PC-3 (cell line): ENCODE results near the gene FAM107A. TPM values are rescaled to one million over a fixed set of nuclear protein-coding genes. Genes with fewer than 3 reads are reported as not detected.

Experiments
- ATAC-seq: fragments of 200-7000 bp; cut with Tn5 transposase; 2 replicates; pipeline ENCODE4 v1.9.1; 2020; ENCODE audit warnings: mild to moderate bottlenecking, moderate library complexity
- BruUV-seq: library from RNA; stranded (reverse); fragments of 400-500 nt; replicated peaks from 2 replicates; lab custom pipeline; 2021; lab: Mats Ljungman, UMichigan
- CTCF ChIA-PET: fragments of 300-600 bp; sonication (Branson Sonifier 250); formaldehyde crosslinking; loops from one replicate; lab custom pipeline; 2022; ENCODE audit warnings: antibody characterized with exemption; lab: Charles Lee
- POLR2A ChIA-PET: fragments of 300-600 bp; sonication (Branson Sonifier 250); formaldehyde crosslinking; loops from one replicate; lab custom pipeline; 2022; ENCODE audit warnings: antibody characterized with exemption; ENCODE audit not compliant: unreplicated experiment; lab: Charles Lee
- DNase-seq: peaks from one replicate; pipeline ENCODE4 v3.0.0-alpha.2; 2015
- H2AFZ ChIP-seq: fragments of 300-600 bp; sonication (generic); 2 replicates; pipeline ENCODE4 v1.6.0; 2016; ENCODE audit warnings: antibody characterized with exemption, low read length
- H3F3A ChIP-seq: fragments of 300-600 bp; sonication (generic); one replicate; pipeline ENCODE4 v1.6.0; 2017; ENCODE audit warnings: antibody characterized with exemption, low read length, control low read depth, mild to moderate bottlenecking; ENCODE audit not compliant: unreplicated experiment
- H3K27ac ChIP-seq: fragments of 300-600 bp; sonication (generic); 2 replicates; pipeline ENCODE4 v1.5.1; 2016; ENCODE audit warnings: mild to moderate bottlenecking, low read length
- H3K27me3 ChIP-seq: fragments of 300-600 bp; sonication (generic); 2 replicates; pipeline ENCODE4 v1.6.1; 2016; ENCODE audit warnings: low read length, mixed read lengths
- H3K36me3 ChIP-seq: fragments of 300-600 bp; sonication (generic); 2 replicates; pipeline ENCODE4 v1.6.1; 2016; ENCODE audit warnings: low read depth, mixed run types, low read length, mixed read lengths
- H3K4me1 ChIP-seq: fragments of 300-600 bp; sonication (generic); 2 replicates; pipeline ENCODE4 v1.5.1; 2016; ENCODE audit warnings: low read length; ENCODE audit not compliant: insufficient read depth
- H3K4me2 ChIP-seq: fragments of 300-600 bp; sonication (generic); 2 replicates; pipeline ENCODE4 v1.6.0; 2016; ENCODE audit warnings: low read length
- H3K4me3 ChIP-seq: fragments of 300-600 bp; sonication (generic); 2 replicates; pipeline ENCODE4 v1.5.1; 2016; ENCODE audit warnings: mild to moderate bottlenecking, low read length, mixed read lengths
- H3K79me2 ChIP-seq: fragments of 300-600 bp; sonication (generic); 2 replicates; pipeline ENCODE4 v1.6.1; 2017; ENCODE audit warnings: low read length, mixed read lengths
- H3K9ac ChIP-seq: fragments of 300-600 bp; sonication (generic); 2 replicates; pipeline ENCODE4 v1.6.0; 2016; ENCODE audit warnings: mild to moderate bottlenecking, low read length
- H3K9me2 ChIP-seq: fragments of 300-600 bp; sonication (generic); replicated peaks from 2 replicates; pipeline ENCODE4 v1.6.1; 2016; ENCODE audit warnings: mixed run types, low read length, mixed read lengths
- H3K9me3 ChIP-seq: fragments of 300-600 bp; sonication (generic); 2 replicates; pipeline ENCODE4 v1.6.1; 2016; ENCODE audit warnings: low read length, mixed read lengths
- H4K20me1 ChIP-seq: fragments of 300-600 bp; sonication (generic); 2 replicates; pipeline ENCODE4 v1.6.1; 2016; ENCODE audit warnings: low read length, mixed read lengths
- CTCF ChIP-seq: fragments of 300-600 bp; sonication (generic); conservative IDR thresholded peaks from 2 replicates; pipeline ENCODE4 v1.5.1; 2017; ENCODE audit warnings: antibody characterized with exemption, low read depth, mild to moderate bottlenecking, low read length
- EZH2 ChIP-seq: fragments of 300-600 bp; sonication (generic); IDR thresholded peaks from one replicate; pipeline ENCODE4 v1.6.1; 2017; ENCODE audit warnings: antibody characterized with exemption, mild to moderate bottlenecking, low read length; ENCODE audit not compliant: unreplicated experiment
- EZH2phosphoT487 ChIP-seq: fragments of 300-600 bp; sonication (generic); IDR thresholded peaks from 2 replicates; pipeline ENCODE4 v1.6.1; 2018; ENCODE audit warnings: mild to moderate bottlenecking, antibody characterized with exemption, low read length, borderline replicate concordance
- intact Hi-C: fragments of 100-400 bp; cut with micrococcal nuclease; formaldehyde crosslinking; loops from 2 replicates; pipeline ENCODE4 v1.9.0; 2023
- total RNA-seq: library from RNA; depleted of rRNA; stranded (reverse); fragments of >200 nt; gene quantifications from 2 replicates; pipeline ENCODE4 v1.2.3, GENCODE V29; 2014

FAM107A gene
- total RNA-seq, 1 experiment from 2014 or later: 0.07 TPM

DNA sequence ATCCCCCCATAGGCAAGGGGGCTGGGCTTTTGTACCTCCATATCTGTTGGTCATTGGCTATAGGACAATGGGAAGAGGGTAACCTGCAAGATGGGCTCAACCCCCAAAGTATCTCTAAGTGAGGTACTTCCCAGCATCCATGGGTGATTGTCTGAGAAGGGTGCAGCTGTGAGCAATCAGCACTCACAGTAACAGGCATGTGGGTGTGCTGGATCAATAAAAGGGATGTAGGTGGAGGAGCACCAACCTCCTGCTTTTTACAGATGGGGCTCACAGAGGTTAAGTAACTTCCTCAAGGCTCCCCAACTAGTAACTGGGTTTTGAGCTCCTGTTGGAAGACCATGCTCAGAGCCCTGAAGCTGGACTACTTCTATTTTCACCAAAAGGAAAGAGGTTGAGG is 26.4 kb upstream of the FAM107A start:
- Histone ChIP-seq H4K20me1 (no peaks in the 10 kb centered on the region), H3K4me2 (no peak overlapping the region), H3K9me2 (no peaks in the 10 kb centered on the region), H3K9me3 (no peaks in the 10 kb centered on the region), H3K36me3 (no peaks in the 10 kb centered on the region), H2AFZ (no peak overlapping the region), H3F3A (no peaks in the 10 kb centered on the region), H3K4me3 (no peak overlapping the region), H3K4me1 (peaks cover 17% of the 10 kb centered on the region), H3K9ac (no peak overlapping the region), H3K27ac (no peak overlapping the region), H3K79me2 (no peaks in the 10 kb centered on the region), H3K27me3 (no peaks in the 10 kb centered on the region)
- ATAC-seq (no peak), DNase-seq (no peak)
- ChIA-PET CTCF (no interaction called here), POLR2A (no interaction called here)
- TF ChIP-seq EZH2phosphoT487 (no peak), EZH2 (no peak), CTCF (no peak)
- intact Hi-C loops: no loop called here
- no TSS peak for BruUV-seq

DNA sequence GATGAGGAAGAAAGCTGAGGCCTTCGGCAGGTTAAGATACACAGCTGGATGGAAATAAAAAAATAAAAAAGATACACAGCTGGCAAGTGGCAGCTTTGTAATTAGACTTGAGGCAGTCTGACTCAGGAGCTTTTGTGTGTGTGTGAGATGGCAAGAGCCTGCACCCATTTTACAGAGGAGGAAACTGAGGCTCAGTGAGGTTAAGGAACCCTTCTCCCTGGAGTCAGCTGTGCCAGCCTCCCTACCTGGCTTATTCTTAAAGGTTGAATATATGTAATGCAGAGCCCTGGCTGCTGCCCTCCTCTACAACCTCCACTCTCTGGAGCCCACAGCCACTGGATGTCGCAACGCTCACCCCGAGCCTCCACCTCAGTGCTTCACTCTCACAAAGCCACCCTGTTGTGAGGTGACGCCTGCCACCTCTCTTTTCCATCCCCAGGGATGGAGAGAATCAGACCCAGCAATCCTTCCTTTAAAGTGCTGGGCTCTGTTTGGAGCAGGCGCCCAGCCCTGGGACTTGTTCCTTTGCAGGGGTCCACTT is 20.6 kb upstream of the FAM107A start:
- intact Hi-C loops: no loop called here
- Histone ChIP-seq H3K27me3 (no peaks in the 10 kb centered on the region), H3K79me2 (no peaks in the 10 kb centered on the region), H4K20me1 (no peaks in the 10 kb centered on the region), H3K9me3 (no peaks in the 10 kb centered on the region), H3K4me1 (no peaks in the 10 kb centered on the region), H3F3A (no peaks in the 10 kb centered on the region), H3K27ac (no peak overlapping the region), H2AFZ (no peak overlapping the region), H3K9ac (no peak overlapping the region), H3K4me3 (no peak overlapping the region), H3K9me2 (no peaks in the 10 kb centered on the region), H3K36me3 (no peaks in the 10 kb centered on the region), H3K4me2 (no peak overlapping the region)
- ChIA-PET POLR2A (no interaction called here), CTCF (no interaction called here)
- ATAC-seq (no peak), DNase-seq (no peak)
- TF ChIP-seq CTCF (no peak), EZH2phosphoT487 (no peak), EZH2 (no peak)
- no TSS peak for BruUV-seq

DNA sequence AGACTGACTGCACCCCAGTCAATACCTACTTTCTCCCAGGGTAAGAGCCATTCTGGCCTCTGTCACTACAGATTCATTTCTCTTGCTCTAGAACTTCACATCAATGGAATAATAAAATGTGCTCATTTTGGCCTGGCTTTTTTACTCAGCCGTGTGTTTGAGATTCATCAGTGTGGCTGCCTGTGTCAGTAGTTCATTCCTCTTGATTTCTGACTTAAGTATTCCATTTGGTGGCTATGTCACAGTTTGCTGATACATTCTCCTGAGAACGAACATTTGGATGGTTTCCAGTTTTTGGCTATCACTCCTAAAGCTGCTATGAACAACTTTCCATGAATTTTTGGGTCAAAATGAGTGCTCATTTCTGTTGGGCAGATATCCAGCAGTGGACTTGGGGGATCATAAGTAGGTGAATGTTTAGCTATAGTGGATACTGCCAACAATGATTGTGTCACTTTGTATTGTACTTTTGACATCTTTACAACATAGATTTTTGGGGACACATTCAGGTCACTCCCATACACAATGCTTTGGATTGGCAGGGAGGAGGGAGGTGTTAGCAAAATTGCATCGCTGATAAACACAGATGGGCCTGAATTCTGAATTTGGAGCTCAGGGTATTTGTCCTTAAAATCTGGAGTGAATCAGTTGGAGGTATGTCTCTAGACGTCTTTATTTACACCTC is 19.8 kb upstream of the FAM107A start:
- Histone ChIP-seq H3K27me3 (no peaks in the 10 kb centered on the region), H3K9me3 (no peaks in the 10 kb centered on the region), H3K4me3 (no peak overlapping the region), H3K4me2 (no peak overlapping the region), H3K9ac (no peak overlapping the region), H3K27ac (no peak overlapping the region), H3K79me2 (no peaks in the 10 kb centered on the region), H3F3A (no peaks in the 10 kb centered on the region), H3K36me3 (no peaks in the 10 kb centered on the region), H3K9me2 (no peaks in the 10 kb centered on the region), H4K20me1 (no peaks in the 10 kb centered on the region), H2AFZ (no peak overlapping the region), H3K4me1 (no peaks in the 10 kb centered on the region)
- TF ChIP-seq EZH2 (no peak), CTCF (no peak), EZH2phosphoT487 (no peak)
- no TSS peak for BruUV-seq
- ATAC-seq (no peak), DNase-seq (no peak)
- intact Hi-C loops: no loop called here
- CTCF ChIA-PET: interaction anchor here (0.6 kb wide), 1 partner anchor 11 kb away, joined by 10 read pairs; no protein-coding TSS in a partner anchor
- POLR2A ChIA-PET: no interaction called here
